Mesenchymal stem cell (in vitro differentiated cells and primary cell): ENCODE results near the gene RAB10.
"Not testable (repeated sequence)": the region's sequence is repeated elsewhere in the genome, so short reads cannot be mapped to it uniquely, and the experiment has no call there.

Source experiments
- DNase-seq: peaks from one replicate; pipeline ENCODE4 v3.0.0-alpha.2; 2013
- H2AFZ ChIP-seq: one replicate; pipeline ENCODE4 v1.6.1; 2013; ENCODE audit warnings: low read depth, mild to moderate bottlenecking, control low read depth, inconsistent platforms, low read length, moderate library complexity
- H2AK5ac ChIP-seq: 2 replicates; pipeline ENCODE4 v1.6.1; 2013; ENCODE audit warnings: low read length, moderate library complexity, mild to moderate bottlenecking, inconsistent platforms; ENCODE audit not compliant: severe bottlenecking
- H2BK120ac ChIP-seq: one replicate; pipeline ENCODE4 v1.6.1; 2013; ENCODE audit warnings: low read depth, mild to moderate bottlenecking, inconsistent platforms, low read length, moderate library complexity
- H2BK12ac ChIP-seq, 2 experiments: one replicate each; pipeline ENCODE4 v1.6.1; 2013; ENCODE audit warnings: inconsistent platforms in 2 of 2, low read length in 2 of 2, mild to moderate bottlenecking in 2 of 2, moderate library complexity in 2 of 2, control low read depth in 1 of 2
- H2BK15ac ChIP-seq: one replicate; pipeline ENCODE4 v1.6.1; 2013; ENCODE audit warnings: mild to moderate bottlenecking, low read depth, inconsistent platforms; ENCODE audit not compliant: poor library complexity, severe bottlenecking
- H2BK5ac ChIP-seq: 2 replicates; pipeline ENCODE4 v1.6.1; 2013; ENCODE audit warnings: low read depth, mild to moderate bottlenecking, low read length, control low read depth, inconsistent platforms; ENCODE audit not compliant: poor library complexity, severe bottlenecking
- H3K14ac ChIP-seq, 2 experiments: one replicate each; pipeline ENCODE4 v1.6.1; 2013; ENCODE audit warnings: inconsistent platforms in 2 of 2, low read length in 2 of 2, control low read depth in 1 of 2, mild to moderate bottlenecking in 1 of 2, moderate library complexity in 1 of 2
- H3K18ac ChIP-seq, 2 experiments: one replicate each; pipeline ENCODE4 v1.6.1; 2013; ENCODE audit warnings: inconsistent platforms in 2 of 2, low read length in 2 of 2, control low read depth in 1 of 2, low read depth in 1 of 2, mild to moderate bottlenecking in 1 of 2
- H3K23ac ChIP-seq, 2 experiments: one replicate each; pipeline ENCODE4 v1.6.1; 2013; ENCODE audit warnings: inconsistent platforms in 2 of 2, low read length in 2 of 2, mild to moderate bottlenecking in 2 of 2, moderate library complexity in 2 of 2, control low read depth in 1 of 2
- H3K27ac ChIP-seq: 2 replicates; pipeline ENCODE4 v1.5.1; 2013; ENCODE audit warnings: mild to moderate bottlenecking, moderate library complexity, low read length, control low read depth, inconsistent platforms; ENCODE audit not compliant: poor library complexity, severe bottlenecking
- H3K27me3 ChIP-seq, 2 experiments: 2 replicates each; pipeline versions ENCODE4 v1.6.1 to v1.7.0; 2013; ENCODE audit warnings: low read length in 2 of 2, mild to moderate bottlenecking in 2 of 2, moderate library complexity in 2 of 2, control low read depth in 1 of 2, inconsistent platforms in 1 of 2; ENCODE audit not compliant: control insufficient read depth in 1 of 2, insufficient read depth in 1 of 2
- H3K36me3 ChIP-seq, 2 experiments: 2 replicates each; pipeline versions ENCODE4 v1.6.1 to v1.7.0; 2013; ENCODE audit warnings: low read length in 2 of 2, control low read depth in 1 of 2, inconsistent platforms in 1 of 2, low read depth in 1 of 2, mild to moderate bottlenecking in 1 of 2; ENCODE audit not compliant: insufficient read depth in 2 of 2, control insufficient read depth in 1 of 2
- H3K4ac ChIP-seq, 2 experiments: one replicate each; pipeline ENCODE4 v1.6.1; 2013; ENCODE audit warnings: inconsistent platforms in 2 of 2, low read length in 2 of 2, mild to moderate bottlenecking in 2 of 2, moderate library complexity in 2 of 2, control low read depth in 1 of 2, low read depth in 1 of 2
- H3K4me1 ChIP-seq: 2 replicates; pipeline ENCODE4 v1.6.1; 2013; ENCODE audit warnings: low read depth, low read length, control low read depth; ENCODE audit not compliant: control insufficient read depth, insufficient read depth
- H3K4me2 ChIP-seq: 2 replicates; pipeline ENCODE4 v1.6.1; 2013; ENCODE audit warnings: low read length, mild to moderate bottlenecking, inconsistent platforms; ENCODE audit not compliant: poor library complexity, severe bottlenecking
- H3K4me3 ChIP-seq, 2 experiments: 2 replicates each; pipeline versions ENCODE4 v1.5.1 to v1.7.0; 2013; ENCODE audit warnings: low read length in 2 of 2, mild to moderate bottlenecking in 2 of 2, control low read depth in 1 of 2, low read depth in 1 of 2; ENCODE audit not compliant: insufficient read depth in 1 of 2
- H3K79me1 ChIP-seq: replicated peaks from 2 replicates; pipeline ENCODE4 v1.6.1; 2013; ENCODE audit warnings: mild to moderate bottlenecking, control low read depth, low read length, inconsistent platforms; ENCODE audit not compliant: poor library complexity, severe bottlenecking
- H3K9ac ChIP-seq: 2 replicates; pipeline ENCODE4 v1.7.0; 2013; ENCODE audit warnings: mild to moderate bottlenecking, low read length, moderate library complexity
- H3K9me3 ChIP-seq: 2 replicates; pipeline ENCODE4 v1.7.0; 2013; ENCODE audit warnings: mild to moderate bottlenecking, low read length; ENCODE audit not compliant: control insufficient read depth
- H4K8ac ChIP-seq: one replicate; pipeline ENCODE4 v1.6.1; 2013; ENCODE audit warnings: inconsistent platforms, mild to moderate bottlenecking, low read length, moderate library complexity
- H4K91ac ChIP-seq: one replicate; pipeline ENCODE4 v1.6.1; 2013; ENCODE audit warnings: mild to moderate bottlenecking, low read length, inconsistent platforms
- WGBS: methylation state at CpG from one replicate; pipeline ENCODE4 v1.1.7; 2013; ENCODE audit warnings: mixed read lengths; 5-methylcytosine and 5-hydroxymethylcytosine counted together

Gene RAB10

DNA sequence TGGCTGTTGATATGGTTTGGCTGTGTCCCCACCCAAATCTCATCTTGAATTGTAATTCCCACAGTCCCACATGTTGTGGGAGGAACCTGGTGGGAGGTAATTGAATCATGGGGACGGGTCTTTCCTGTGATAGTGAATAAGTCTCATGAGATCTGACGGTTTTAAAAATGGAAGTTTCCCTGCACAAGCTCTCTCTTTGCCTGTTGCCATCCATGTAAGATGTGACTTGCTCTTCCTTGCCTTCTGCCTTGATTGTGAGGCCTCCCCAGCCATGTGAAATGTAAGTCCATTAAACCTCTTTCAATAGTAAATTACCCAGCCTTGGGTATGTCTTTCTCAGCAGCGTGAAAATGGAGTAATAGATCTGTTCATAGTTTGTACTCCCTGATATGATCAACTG lies 47.0 kb downstream of the RAB10 start:
- H3K27me3 ChIP-seq, H3K27ac ChIP-seq, H3K4ac ChIP-seq, H3K23ac ChIP-seq, H3K79me1 ChIP-seq, H3K4me1 ChIP-seq, H3K18ac ChIP-seq, H2BK5ac ChIP-seq, H4K8ac ChIP-seq, H2BK120ac ChIP-seq, H3K9ac ChIP-seq, H4K91ac ChIP-seq, H3K4me2 ChIP-seq, H2AFZ ChIP-seq, H2AK5ac ChIP-seq, DNase-seq, H2BK12ac ChIP-seq, H3K14ac ChIP-seq, H2BK15ac ChIP-seq, H3K4me3 ChIP-seq: not testable (repeated sequence)
- WGBS = 100% methylated on average over 2 of the region's 3 CpGs
- H3K36me3 ChIP-seq = peaks cover 4 to 24% of the 10 kb centered on the region in 2 experiments
- peaks cover 11% of the 10 kb centered on the region for H3K9me3 ChIP-seq

- no peaks in the 10 kb centered on the region for H3K27me3 ChIP-seq
- no peaks in the 10 kb centered on the region for H3K4me1 ChIP-seq
- H2AFZ ChIP-seq = no peak overlapping the region
- no peak for DNase-seq
- peaks cover 7% of the 10 kb centered on the region for H3K79me1 ChIP-seq
- no peak overlapping the region for H4K91ac ChIP-seq
- H2BK12ac ChIP-seq = no peak overlapping the region
- H3K27ac ChIP-seq = no peak overlapping the region
- 100% methylated on average over 3 of the region's 5 CpGs for WGBS
- H2BK15ac ChIP-seq = no peak overlapping the region
- H3K18ac ChIP-seq = no peak overlapping the region
- H2BK5ac ChIP-seq = no peak overlapping the region
- H3K9me3 ChIP-seq = peaks cover 11% of the 10 kb centered on the region
- no peak overlapping the region for H3K4me3 ChIP-seq
- no peak overlapping the region for H3K14ac ChIP-seq
- H3K4me2 ChIP-seq = no peak overlapping the region
- H4K8ac ChIP-seq = no peak overlapping the region
- H2BK120ac ChIP-seq = no peak overlapping the region
- peaks cover 6 to 24% of the 10 kb centered on the region in 2 experiments for H3K36me3 ChIP-seq
- no peak overlapping the region for H3K4ac ChIP-seq
- no peak overlapping the region for H2AK5ac ChIP-seq
- no peak overlapping the region for H3K9ac ChIP-seq
- H3K23ac ChIP-seq = no peak overlapping the region
Observed at GRCh38 chr2:26081556-26081955, 47.7 kb downstream of the RAB10 start.

DNA sequence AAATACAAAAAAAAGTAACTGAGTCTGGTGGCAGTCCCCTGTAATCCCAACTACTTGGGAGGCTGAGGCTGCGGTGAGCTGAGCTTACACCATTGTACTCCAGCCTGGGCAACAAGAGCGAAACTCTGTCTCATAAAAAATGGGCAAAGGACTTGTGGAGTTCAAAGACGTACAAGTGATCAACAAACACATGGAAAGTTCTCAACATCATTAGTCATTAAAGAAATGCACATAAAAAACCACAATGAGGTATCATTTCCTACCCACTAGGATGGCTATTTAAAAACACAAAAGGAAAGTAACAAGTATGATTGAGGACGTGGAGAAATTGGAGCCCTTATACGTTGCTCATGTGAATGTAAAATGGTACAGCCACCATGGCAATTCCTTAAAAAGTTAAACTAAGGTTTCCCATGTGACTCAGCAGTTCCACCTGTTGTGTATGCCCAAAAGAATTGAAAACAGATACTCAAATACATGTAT lies 52.3 kb downstream of the RAB10 start:
- Histone ChIP-seq H3K14ac (no peak overlapping the region), H2BK12ac (no peak overlapping the region), H3K4me3 (no peak overlapping the region), H3K18ac (no peak overlapping the region), H3K79me1 (peaks cover 8% of the 10 kb centered on the region), H3K9ac (no peak overlapping the region), H3K27me3 (no peaks in the 10 kb centered on the region), H3K36me3 (peaks cover 6 to 20% of the 10 kb centered on the region in 2 experiments), H2AFZ (no peak overlapping the region), H4K8ac (no peak overlapping the region), H2AK5ac (no peak overlapping the region), H2BK5ac (no peak overlapping the region), H3K27ac (no peak overlapping the region), H2BK120ac (no peak overlapping the region), H3K4ac (no peak overlapping the region), H3K4me1 (peaks cover 2% of the 10 kb centered on the region), H4K91ac (no peak overlapping the region), H3K4me2 (no peak overlapping the region), H3K9me3 (peaks cover 11% of the 10 kb centered on the region), H3K23ac (no peak overlapping the region), H2BK15ac (no peak overlapping the region)
- peak; percentile 76 for DNase-seq
- WGBS = 70% methylated on average over 5 of the region's 5 CpGs

DNA sequence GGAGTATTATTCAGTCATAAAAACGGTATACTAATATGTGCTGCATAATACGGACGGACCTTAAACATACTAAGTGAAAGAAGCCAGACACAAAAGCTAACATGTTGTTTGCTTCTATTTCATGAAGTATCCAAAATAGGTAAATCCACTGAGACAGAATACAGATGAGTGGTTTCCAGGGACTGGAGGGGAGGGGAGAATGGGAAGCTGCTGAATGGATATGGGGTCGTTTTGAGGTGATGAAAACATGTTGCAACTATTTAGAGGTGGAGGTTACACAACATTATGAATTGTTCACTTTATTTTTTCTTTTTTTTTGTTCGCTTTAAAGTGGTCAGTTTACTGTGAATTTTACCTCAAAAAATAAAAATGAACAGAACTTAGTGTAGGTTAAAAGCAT lies 52.9 kb downstream of the RAB10 start:
- Histone ChIP-seq H2BK5ac (no peak overlapping the region), H3K27me3 (no peaks in the 10 kb centered on the region), H3K23ac (no peak overlapping the region), H3K79me1 (peaks cover 8% of the 10 kb centered on the region), H4K8ac (no peak overlapping the region), H3K4me1 (peaks cover 2% of the 10 kb centered on the region), H2BK12ac (no peak overlapping the region), H3K4me2 (no peak overlapping the region), H3K9me3 (peaks cover 11% of the 10 kb centered on the region), H3K14ac (no peak overlapping the region), H2BK15ac (no peak overlapping the region), H3K4me3 (no peak overlapping the region), H3K4ac (no peak overlapping the region), H3K27ac (no peak overlapping the region), H2AK5ac (no peak overlapping the region), H2BK120ac (no peak overlapping the region), H3K36me3 (peaks cover 6 to 15% of the 10 kb centered on the region in 2 experiments), H4K91ac (no peak overlapping the region), H3K18ac (no peak overlapping the region), H2AFZ (no peak overlapping the region), H3K9ac (no peak overlapping the region)
- WGBS = 96% methylated on average over 4 of the region's 5 CpGs
- DNase-seq = no peak
